Stimulated activated CD8-positive, alpha-beta memory T cell treated with anti-CD3 and anti-CD28 coated beads, Interleukin-12 subunit alpha, Interleukin-12 subunit beta, amount 100 ng/mL, for 24 hours (primary cell): ENCODE results near the gene ADAT1.

Source experiments
- DNase-seq: peaks from one replicate; pipeline ENCODE4 v3.0.0-alpha.2; 2020; ENCODE audit errors: extremely low read depth

The ADAT1 gene

DNA sequence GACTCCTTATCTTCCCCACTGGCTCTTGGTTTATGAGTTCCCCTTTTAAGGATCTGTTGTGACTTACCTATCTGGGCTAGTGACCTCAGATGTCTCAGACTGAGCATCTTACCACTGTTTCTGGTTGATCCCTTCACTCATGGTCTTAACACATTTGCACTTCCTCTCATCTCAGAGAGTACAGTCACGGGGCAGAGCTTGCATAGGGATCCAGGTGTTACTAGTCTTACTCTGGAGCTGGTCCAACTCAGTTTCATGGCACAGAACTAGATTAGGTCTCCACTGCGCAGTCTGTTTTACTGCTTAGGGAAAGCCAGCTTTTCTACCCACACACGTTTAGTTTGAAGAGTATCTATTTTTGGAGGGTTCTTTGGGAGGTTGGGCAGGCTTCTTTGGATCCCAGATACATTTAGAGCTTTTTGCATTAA lies 46.7 kb downstream of the ADAT1 start:
- no peak for DNase-seq

DNA sequence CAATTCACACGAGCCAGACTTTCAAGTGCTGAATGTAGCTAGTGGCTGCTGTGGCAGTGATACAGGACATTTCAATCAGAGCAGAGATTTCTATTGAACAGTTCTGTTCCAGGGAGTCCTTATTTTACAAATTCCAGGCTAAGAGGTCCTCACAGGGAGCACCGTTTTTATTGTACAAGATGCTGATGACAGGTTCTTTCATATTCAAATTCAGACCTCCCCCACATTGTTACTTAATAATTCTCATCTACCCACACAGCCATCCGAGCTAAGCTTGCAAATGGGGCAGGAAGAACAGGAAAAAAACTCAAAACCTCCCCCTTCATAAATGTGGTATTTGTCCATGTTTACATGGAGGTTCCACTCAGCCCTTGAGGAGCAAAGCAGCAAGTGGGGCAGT lies 47.1 kb downstream of the ADAT1 start:
- DNase-seq, result no peak

DNA sequence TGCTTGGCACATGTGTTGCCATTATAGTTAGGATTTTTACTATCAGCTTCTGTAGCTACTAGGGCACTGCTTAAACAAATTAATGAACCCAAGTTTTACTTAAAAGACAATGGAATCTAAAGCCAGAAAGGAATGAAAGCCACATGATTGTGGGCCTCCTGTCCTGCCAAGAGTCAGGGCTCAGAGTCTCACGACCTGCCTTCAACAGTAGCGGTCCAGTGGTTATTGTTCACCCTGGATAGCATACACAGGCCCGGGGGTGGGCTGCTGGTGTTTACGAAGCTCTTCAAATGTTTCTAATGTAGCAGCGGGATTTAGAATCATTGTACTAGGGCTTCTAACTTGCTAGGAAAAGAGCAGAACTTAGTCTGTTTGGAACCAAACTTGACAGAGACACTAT lies 49.1 kb downstream of the ADAT1 start:
- DNase-seq, result no peak

DNA sequence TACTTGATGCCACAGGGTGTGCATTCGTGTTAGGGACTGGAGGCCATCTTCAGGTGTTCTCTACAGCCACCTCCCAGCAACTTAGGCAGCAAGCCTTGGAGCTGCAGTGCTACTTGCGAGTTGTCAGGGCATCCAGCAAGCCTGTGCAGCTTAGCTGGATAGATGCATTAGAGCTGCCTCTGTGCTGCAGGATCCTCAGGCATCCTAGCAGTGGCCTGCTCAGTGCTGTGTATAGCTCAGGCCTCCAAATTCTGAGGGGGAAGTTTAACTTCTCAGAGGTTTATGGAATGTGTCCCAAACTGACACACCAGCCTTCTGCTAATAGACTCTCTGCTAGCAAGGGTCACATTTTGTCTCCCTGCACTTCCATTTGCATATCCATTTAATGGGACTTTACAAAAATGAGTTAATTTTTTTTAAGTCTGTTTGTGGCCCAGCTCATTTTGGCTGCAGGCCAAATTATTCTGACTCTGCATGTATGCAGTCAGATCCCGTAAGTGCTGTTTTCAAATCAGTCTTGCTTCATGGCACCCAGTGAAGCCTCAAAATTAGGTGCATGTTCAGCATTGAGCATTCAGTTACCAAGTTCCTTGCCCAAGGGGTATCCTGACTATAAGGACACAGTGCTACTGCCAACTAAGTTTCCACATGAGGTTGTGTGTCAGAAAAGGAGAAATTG lies 50.1 kb downstream of the ADAT1 start:
- DNase-seq, result no peak

DNA sequence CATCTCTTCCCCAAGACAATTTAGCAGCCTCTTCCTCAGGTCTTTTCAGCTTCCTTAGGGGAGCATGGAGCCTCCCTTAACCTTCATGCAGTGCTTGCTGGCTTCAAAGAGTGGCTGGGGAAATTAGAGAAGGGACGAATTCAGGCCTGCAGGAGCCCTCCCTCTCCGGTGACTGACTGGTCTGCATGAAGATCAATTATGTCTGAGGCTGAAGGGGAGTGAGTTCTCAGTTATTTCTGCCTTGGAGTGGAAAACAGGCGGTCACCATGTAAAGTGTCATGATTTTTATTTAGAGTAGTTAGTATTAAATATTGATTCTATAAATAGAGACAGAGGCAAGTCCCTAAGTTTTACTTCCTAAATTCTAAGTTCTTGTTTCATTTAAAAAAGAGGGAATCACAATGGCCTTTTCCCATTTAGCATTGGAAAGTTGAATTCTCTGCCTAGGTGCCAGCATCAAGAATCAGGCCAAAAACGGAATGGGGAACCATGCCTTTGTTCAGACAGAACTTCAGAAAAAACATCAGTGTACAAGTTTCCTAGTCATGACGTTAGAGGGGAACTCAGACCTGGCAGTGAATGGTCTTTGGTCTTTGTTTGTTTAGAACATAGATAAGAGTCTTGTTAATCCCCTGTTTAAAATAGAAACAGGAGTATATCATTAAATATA lies 52.5 kb downstream of the ADAT1 start:
- no peak for DNase-seq

GRCh38 chr16:75567911-75568310 lies 55.2 kb downstream of the ADAT1 start:
- no peak for DNase-seq

GRCh38 chr16:75566758-75567255 lies 56.3 kb downstream of the ADAT1 start:
- no peak for DNase-seq

DNA sequence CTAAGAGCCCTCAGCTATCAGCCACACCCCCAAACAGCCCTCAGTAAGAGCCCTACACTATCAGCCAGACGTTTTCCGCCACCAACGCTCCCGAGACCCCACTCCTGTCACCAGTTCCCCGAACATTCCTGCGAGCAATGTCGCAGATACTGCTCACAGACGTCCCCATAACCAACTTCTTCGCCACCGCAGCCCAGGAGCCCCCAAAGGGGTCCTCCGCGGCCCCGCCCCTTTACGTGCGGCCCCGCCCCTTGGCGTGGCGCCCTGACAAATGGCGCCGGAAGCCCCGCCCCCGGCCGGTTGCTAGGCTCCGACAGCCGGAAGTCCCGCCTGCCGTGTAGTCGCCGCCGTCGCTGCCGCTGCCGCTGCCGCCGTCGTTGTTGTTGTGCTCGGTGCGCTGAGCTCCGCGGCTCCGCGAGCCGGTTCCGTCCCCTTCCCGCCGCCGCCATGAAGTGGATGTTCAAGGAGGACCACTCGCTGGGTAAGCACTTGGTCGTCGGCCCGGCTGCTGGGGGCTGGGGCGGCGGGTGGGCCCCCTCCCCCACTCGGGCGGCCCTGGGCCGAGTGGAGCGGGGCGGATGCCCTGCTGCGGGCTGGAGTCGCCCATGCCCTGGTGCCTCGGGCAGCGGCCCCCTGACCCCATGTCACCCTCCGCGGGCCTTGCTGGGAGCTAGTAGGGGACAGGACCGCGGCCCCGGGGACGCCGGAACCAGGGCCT lies 56.9 kb downstream of the ADAT1 start, which contains the start of gene GABARAPL2:
Gene GABARAPL2, plus strand, starts transcription at position 340 of the 718 bp plus-strand sequence. Its CDS starts 108 bp downstream, at position 448.
- peak; percentile 82 for DNase-seq

- no peak for DNase-seq
These were observed 57.4 kb downstream of the ADAT1 start for GRCh38 chr16:75565640-75566039.

DNA sequence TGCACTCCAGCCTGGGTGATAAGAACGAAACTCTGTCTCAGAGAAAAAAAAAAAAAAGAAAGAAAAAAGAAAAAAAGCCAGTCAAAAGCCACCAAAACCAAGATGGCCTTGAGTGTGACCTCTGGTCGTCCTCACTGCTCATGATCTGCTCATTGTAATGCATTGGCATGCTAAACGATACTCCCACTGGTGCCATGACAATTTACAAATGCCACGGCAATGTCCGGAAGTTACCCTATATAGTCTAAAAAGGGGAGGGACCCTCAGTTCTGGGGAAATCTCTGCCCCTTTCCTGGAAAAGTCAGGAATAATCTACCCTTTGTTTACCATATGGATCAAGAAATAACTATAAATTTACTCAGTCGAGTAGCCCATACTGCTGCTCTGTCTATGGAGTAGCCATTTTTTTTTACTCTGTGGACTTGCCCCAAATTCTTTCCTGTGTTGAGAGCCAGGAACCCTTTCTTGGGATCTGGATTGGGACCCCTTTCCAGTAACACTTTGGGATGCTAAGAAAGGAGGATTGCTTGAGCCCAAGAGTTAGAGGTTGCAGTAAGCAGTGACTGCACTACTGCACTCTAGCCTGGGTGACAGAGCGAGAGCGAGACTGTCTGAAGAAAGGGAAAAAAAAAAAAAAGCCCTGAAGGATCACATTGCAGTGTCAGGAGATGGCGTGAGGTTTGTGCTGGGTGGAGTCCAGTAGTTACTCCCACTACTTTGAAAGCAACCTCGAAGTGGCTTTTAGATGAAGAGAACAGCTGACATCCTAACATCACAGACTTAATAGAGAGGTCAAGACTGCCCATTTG lies 63.3 kb downstream of the ADAT1 start:
- DNase-seq, result no peak

- no peak for DNase-seq
These were observed 64.2 kb downstream of the ADAT1 start for GRCh38 chr16:75558846-75559401.

GRCh38 chr16:75556431-75556950 lies 66.6 kb downstream of the ADAT1 start:
- DNase-seq, result no peak

- peak; percentile 95 for DNase-seq
These were observed 67.2 kb downstream of the ADAT1 start, which contains the start of gene TMEM231 for GRCh38 chr16:75555707-75556430. TMEM231 (minus strand) TSS chr16:75556252; CDS start chr16:75556209, 43 bp downstream.

DNA sequence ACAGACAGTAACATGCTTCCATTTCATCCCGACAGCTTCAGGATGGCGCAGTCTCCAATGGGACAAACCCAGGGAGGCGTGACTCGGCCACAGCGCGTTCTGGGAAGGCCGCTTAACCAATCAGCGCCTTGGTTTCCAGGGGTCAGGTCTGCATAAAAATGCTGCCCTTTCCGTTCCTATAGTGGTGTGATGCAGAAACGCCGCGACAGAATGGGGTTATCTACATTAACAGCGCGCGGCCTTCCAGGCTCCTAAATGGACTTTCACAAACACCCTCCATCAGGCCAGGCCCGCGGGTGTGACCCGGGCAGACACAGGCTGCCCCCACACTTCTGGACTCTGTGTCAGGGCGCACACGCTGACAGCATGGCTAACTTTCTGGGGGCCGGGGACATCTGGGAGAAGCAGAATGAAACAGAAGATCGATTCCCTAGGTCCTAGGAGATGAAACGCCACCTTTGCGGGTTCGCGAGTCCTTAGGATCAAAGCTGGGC lies 67.8 kb downstream of the ADAT1 start:
- DNase-seq, result no peak

GRCh38 chr16:75552951-75553350 lies 70.1 kb downstream of the ADAT1 start:
- no peak for DNase-seq

DNA sequence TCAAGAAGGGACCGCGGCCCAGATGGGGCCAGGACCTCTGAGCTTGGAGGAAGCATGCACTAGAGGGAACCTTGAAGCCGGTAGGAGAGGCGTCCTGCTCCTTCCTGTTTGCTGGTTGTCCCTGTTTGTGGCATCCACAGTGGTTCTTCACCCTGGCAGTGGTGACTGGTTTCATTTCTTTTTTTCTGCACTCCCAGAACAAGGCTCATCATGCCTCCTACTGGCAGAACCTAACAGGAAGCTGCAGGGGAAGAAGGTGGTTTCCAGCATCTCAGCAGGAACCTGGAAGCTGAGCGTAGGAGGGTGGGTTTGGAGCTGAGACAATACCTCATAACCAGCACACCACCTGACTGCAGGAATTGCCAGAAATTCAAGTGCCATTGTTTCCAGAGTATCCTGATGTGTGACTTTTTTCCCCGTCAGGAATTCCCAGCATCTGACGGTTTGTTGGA lies 72.8 kb downstream of the ADAT1 start:
- no peak for DNase-seq
